ENCODE measurements around the gene IFIT2. TPM values are rescaled to one million over a fixed set of nuclear protein-coding genes. Genes with fewer than 3 reads are reported as not detected.

The IFIT2 gene
- total RNA-seq, 1 experiment from 2014 or later: not detected

DNA sequence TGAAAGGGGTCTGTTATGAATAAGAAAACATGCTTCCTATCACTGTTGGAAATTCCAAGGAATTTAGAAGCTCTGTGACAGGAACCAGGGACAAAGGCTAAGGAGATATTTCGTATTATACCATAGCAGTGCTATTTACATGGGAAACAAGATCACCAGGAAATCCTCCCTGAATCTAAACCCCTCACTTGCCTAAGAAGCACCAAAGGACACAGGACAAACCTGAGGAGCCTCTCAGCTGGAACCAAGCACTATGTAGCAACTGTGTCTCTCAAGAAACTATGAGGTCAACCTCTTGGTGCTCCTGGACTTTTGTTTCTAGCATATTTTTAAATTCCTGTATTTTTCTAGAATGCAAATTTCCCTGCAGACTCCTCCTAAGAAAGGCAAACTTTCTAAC lies 55.2 kb downstream of the IFIT2 start:
- Histone ChIP-seq H3K23me2 (ENCODE audit: insufficient read length, low read depth, low read length, poor library complexity, severe bottlenecking) (no peaks in the 10 kb centered on the region), H3K27ac (ENCODE audit: insufficient read length, low read depth, low read length) (no peak overlapping the region), H3K23ac (ENCODE audit: insufficient read length, low read depth, low read length) (no peak overlapping the region), H2BK20ac (ENCODE audit: low read depth, low read length, poor library complexity, severe bottlenecking) (no peak overlapping the region), H4K20me1 (ENCODE audit: control insufficient read depth, insufficient read depth, insufficient read length) (no peaks in the 10 kb centered on the region), H3T11ph (ENCODE audit: low read length) (no peak overlapping the region), H3K4ac (ENCODE audit: low read depth, low read length) (no peak overlapping the region), H3K14ac (ENCODE audit: insufficient read depth, low read length) (no peak overlapping the region), H2BK15ac (ENCODE audit: low read depth, low read length) (no peak overlapping the region), H4K91ac (ENCODE audit: insufficient read length, low read depth, low read length) (no peak overlapping the region), H3K4me1 (ENCODE audit: insufficient read depth, low read length) (peaks cover 3% of the 10 kb centered on the region; the same call in 1 of the 2 replicates), H3K56ac (ENCODE audit: insufficient read length, low read depth, low read length) (no peak overlapping the region), H3K9me3 (ENCODE audit: control insufficient read depth, low read depth, low read length) (no peaks in the 10 kb centered on the region), H3K9ac (ENCODE audit: extremely low read depth, insufficient read length, low read length) (no peak overlapping the region), H2BK120ac (ENCODE audit: low read depth, low read length, poor library complexity, severe bottlenecking) (no peak overlapping the region), H2BK12ac (ENCODE audit: insufficient read length, low read depth, low read length) (no peak overlapping the region), H2AK5ac (ENCODE audit: insufficient read length, low read length) (no peak overlapping the region), H3K18ac (ENCODE audit: insufficient read length, low read depth, low read length) (no peak overlapping the region), H3K4me2 (ENCODE audit: insufficient read depth, insufficient read length, low read length) (no peak overlapping the region), H4K5ac (ENCODE audit: insufficient read length, low read depth, low read length) (no peak overlapping the region), H2BK5ac (ENCODE audit: insufficient read length, low read length) (no peak overlapping the region), H4K8ac (replicated peaks; ENCODE audit: insufficient read length, low read depth, low read length) (no peak overlapping the region), H2AFZ (ENCODE audit: low read length) (no peak overlapping the region), H3K27me3 (ENCODE audit: insufficient read depth, low read length) (no peaks in the 10 kb centered on the region), H3K79me1 (ENCODE audit: insufficient read depth, low read depth, low read length, poor library complexity, severe bottlenecking) (no peaks in the 10 kb centered on the region), H3K79me2 (ENCODE audit: insufficient read depth, low read length) (no peaks in the 10 kb centered on the region)
- Mint-ChIP-seq H3K4me3 (no peak overlapping the region), H3K9me3 (peaks cover 2 to 12% of the 10 kb centered on the region in 2 experiments; a peak in 3 of 5 replicates), H3K36me3 (ENCODE audit: insufficient read depth in 1 of 3, low read depth in 3 of 3) (peaks cover 0 to 10% (median 10%) of the 10 kb centered on the region in 3 experiments; a peak in 5 of 7 replicates), H3K27me3 (ENCODE audit: low read depth) (no peaks in the 10 kb centered on the region), H3K4me1 (peaks cover 10 to 16% of the 10 kb centered on the region in 2 experiments), H3K27ac (no peak overlapping the region; a peak in 1 of 7 replicates)
- TF ChIP-seq, protein P1, sequence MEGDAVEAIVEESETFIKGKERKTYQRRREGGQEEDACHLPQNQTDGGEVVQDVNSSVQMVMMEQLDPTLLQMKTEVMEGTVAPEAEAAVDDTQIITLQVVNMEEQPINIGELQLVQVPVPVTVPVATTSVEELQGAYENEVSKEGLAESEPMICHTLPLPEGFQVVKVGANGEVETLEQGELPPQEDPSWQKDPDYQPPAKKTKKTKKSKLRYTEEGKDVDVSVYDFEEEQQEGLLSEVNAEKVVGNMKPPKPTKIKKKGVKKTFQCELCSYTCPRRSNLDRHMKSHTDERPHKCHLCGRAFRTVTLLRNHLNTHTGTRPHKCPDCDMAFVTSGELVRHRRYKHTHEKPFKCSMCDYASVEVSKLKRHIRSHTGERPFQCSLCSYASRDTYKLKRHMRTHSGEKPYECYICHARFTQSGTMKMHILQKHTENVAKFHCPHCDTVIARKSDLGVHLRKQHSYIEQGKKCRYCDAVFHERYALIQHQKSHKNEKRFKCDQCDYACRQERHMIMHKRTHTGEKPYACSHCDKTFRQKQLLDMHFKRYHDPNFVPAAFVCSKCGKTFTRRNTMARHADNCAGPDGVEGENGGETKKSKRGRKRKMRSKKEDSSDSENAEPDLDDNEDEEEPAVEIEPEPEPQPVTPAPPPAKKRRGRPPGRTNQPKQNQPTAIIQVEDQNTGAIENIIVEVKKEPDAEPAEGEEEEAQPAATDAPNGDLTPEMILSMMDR (conservative IDR thresholded peaks at IDR 0.05): no peak
- DNase-seq: no peak
- no CpG with 5 or more reads among the region's 1 CpG for WGBS (ENCODE audit: extremely low coverage, insufficient read length, low lambda C conversion rate)

Data from H9 (cell line).